IPS DF 6.9 (cell line): ENCODE data around the gene GPR89A.

Experiments used
- DNase-seq: peaks from one replicate; pipeline ENCODE4 v3.0.0-alpha.2; 2013; ENCODE audit warnings: low read depth, low spot score
- H3K27ac ChIP-seq: one replicate; pipeline ENCODE4 v1.5.1; 2013; ENCODE audit warnings: low read length, control low read depth
- H3K27me3 ChIP-seq: 2 replicates; pipeline ENCODE4 v1.6.1; 2013; ENCODE audit warnings: mild to moderate bottlenecking, low read length; ENCODE audit not compliant: control insufficient read depth, insufficient read depth
- H3K36me3 ChIP-seq: 2 replicates; pipeline ENCODE4 v1.6.1; 2013; ENCODE audit warnings: low read length; ENCODE audit not compliant: control insufficient read depth, insufficient read depth
- H3K4me1 ChIP-seq: 2 replicates; pipeline ENCODE4 v1.6.1; 2013; ENCODE audit warnings: low read length; ENCODE audit not compliant: control insufficient read depth, insufficient read depth
- H3K4me3 ChIP-seq: 2 replicates; pipeline ENCODE4 v1.5.1; 2013; ENCODE audit warnings: mild to moderate bottlenecking, low read length
- H3K9me3 ChIP-seq: 2 replicates; pipeline ENCODE4 v1.6.1; 2013; ENCODE audit warnings: low read length, inconsistent platforms; ENCODE audit not compliant: control insufficient read depth, insufficient read depth
- WGBS: extraction: QIAGEN DNeasy Blood & Tissue Kit; methylation state at CpG from one replicate; pipeline ENCODE4 v1.1.7; 2013; ENCODE audit warnings: mixed read lengths, missing lambda C conversion rate; ENCODE audit not compliant: insufficient read length, insufficient coverage; 5-methylcytosine and 5-hydroxymethylcytosine counted together

Gene GPR89A

DNA sequence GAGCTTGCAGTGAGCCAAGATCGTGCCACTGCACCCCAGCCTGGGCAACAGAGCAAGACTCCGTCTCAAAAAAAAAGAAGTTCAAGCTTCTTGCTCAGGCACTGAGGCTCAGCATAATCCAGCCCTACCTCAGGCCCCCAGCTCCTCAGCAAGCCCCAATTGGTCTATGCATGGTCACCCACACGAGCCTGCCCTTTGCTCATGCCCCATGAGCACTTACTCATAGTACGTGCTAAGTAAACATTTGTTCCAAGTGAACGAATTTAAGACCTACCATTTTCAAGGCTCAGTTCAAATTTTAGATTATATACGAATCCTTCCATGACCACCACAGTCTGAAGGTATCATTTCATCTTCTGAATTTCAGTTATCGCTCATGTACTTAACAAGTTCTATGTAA is 95.0 kb downstream of the GPR89A start:
- H3K4me3 ChIP-seq = no peak overlapping the region
- no peak for DNase-seq
- no CpG with 5 or more reads among the region's 7 CpGs for WGBS
- no peaks in the 10 kb centered on the region for H3K36me3 ChIP-seq
- H3K27me3 ChIP-seq = 0 out of 2 replicates have a peak, but pooled peaks cover 2% of the 10 kb centered on the region
- no peak overlapping the region for H3K27ac ChIP-seq
- no peaks in the 10 kb centered on the region for H3K4me1 ChIP-seq
- H3K9me3 ChIP-seq = no peaks in the 10 kb centered on the region

DNA sequence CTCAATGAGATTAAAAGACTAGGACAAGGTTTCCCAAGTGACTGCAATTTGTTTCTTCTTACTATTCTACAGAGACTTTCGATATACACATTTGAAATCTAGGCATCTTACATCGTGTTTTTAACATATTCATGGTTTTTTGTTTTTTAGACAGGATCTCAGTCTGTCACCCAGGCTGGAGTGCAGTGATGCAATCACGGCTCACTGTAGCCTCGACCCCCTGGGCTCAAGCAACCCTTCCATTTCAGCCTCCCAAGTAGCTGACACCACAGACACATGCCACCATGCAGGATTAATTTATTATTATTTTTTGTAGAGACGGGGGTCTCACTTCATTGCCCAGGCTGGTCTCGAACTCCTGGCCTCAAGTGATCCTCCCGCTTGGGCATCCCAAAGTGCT is 97.8 kb downstream of the GPR89A start:
- no CpG with 5 or more reads among the region's 7 CpGs for WGBS
- H3K4me1 ChIP-seq = no peaks in the 10 kb centered on the region
- H3K9me3 ChIP-seq = no peaks in the 10 kb centered on the region
- H3K36me3 ChIP-seq = no peaks in the 10 kb centered on the region
- no peak for DNase-seq
- no peak overlapping the region for H3K4me3 ChIP-seq
- no peak overlapping the region for H3K27ac ChIP-seq
- no peaks in the 10 kb centered on the region for H3K27me3 ChIP-seq

- Histone ChIP-seq H3K36me3 (no peaks in the 10 kb centered on the region), H3K9me3 (no peaks in the 10 kb centered on the region), H3K27me3 (no peaks in the 10 kb centered on the region), H3K27ac (no peak overlapping the region), H3K4me3 (no peak overlapping the region), H3K4me1 (no peaks in the 10 kb centered on the region)
- DNase-seq = no peak
- WGBS = no CpG with 5 or more reads among the region's 2 CpGs
Measured at GRCh38 chr1:145706086-145706664, 98.4 kb downstream of the GPR89A start.

DNA sequence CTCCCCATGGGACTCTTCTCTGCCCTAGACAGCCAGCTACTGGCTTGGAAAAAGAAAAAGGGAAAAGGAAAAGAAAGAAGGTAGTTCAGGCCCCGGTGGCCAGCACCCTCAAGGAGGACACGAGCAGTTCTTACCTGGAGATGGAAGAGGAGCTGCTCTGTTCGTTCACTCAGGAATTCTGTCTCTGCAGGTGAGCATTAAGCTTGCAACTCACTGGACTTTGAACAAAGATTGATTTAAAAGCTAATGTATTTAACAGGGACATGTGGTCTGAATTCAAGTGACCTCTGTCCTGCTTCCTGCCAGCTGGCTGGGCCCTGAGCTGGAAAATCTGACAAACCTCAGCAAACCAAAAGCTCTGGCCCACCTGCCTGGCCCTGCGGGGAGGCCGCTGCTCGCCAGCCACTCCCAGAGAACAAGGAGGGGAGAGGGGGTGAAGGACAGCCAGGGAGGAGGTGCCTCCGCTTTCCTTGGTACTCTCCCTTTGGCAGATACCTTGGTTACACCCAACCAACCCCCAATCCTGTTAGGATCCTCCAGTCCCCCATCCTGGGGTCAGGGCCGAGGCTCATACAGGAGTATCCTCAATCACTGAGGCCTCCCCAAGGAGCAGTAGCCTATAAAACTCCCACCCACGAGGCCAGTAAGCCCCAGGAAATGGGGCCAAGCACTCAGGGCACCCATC is 99.5 kb downstream of the GPR89A start, which contains the start of gene PDZK1:
TSS of gene PDZK1 (minus strand) at position 186 of the 685 bp plus-strand sequence. CDS start 19,347 bp downstream, outside the sequence.
- no peak for DNase-seq
- no CpG with 5 or more reads among the region's 9 CpGs for WGBS
- no peak within 1 kb of the TSS for H3K4me3 ChIP-seq
- no peaks in the 10 kb centered on the region for H3K36me3 ChIP-seq
- H3K27me3 ChIP-seq = no peaks in the 10 kb centered on the region
- no peak within 1 kb of the TSS for H3K27ac ChIP-seq
- H3K4me1 ChIP-seq = no peaks in the 10 kb centered on the region
- no peaks in the 10 kb centered on the region for H3K9me3 ChIP-seq

- Histone ChIP-seq H3K27me3 (no peaks in the 10 kb centered on the region), H3K9me3 (no peaks in the 10 kb centered on the region), H3K4me1 (no peaks in the 10 kb centered on the region), H3K36me3 (no peaks in the 10 kb centered on the region), H3K4me3 (no peak overlapping the region), H3K27ac (no peak overlapping the region)
- no peak for DNase-seq
- WGBS = no CpG with 5 or more reads among the region's 7 CpGs
Measured at GRCh38 chr1:145708063-145708462, 100.3 kb downstream of the GPR89A start.

DNA sequence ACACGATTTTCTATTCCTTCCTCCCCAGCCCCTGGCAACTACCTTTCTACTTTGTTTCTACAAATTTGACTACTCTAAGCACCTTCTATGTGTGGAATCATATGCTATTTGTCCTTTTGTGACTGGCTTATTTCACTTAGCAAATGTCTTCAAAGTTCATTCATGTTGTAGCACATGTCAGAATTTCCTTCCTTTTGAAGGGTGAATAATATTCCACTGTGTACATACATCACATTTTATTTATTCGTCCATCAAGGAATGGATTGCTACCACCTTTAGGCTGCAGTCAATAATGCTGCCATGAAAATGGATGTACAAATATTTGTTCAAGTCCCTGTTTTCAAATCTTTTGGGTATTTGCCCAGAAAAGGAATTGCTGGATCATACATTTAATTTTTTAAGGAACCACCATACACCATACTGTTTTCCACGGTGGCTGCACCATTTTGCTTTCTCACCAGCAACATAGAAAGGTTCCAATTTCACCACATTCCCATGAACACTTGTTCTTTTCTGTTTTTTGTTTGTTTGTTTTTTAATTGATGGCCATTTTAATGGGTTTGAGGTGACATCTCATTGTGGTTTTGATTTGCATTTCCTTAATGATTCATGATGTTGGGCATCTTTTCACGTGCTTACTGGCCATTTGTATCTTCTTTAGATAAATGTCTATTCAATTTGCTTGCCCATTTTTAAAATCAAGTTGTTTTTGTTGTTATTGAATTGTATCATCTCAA is 102.7 kb downstream of the GPR89A start:
- no peak for DNase-seq
- no peaks in the 10 kb centered on the region for H3K36me3 ChIP-seq
- H3K4me1 ChIP-seq = no peaks in the 10 kb centered on the region
- no peaks in the 10 kb centered on the region for H3K27me3 ChIP-seq
- H3K4me3 ChIP-seq = no peak overlapping the region
- H3K27ac ChIP-seq = no peak overlapping the region
- no CpG with 5 or more reads among the region's 4 CpGs for WGBS
- no peaks in the 10 kb centered on the region for H3K9me3 ChIP-seq

DNA sequence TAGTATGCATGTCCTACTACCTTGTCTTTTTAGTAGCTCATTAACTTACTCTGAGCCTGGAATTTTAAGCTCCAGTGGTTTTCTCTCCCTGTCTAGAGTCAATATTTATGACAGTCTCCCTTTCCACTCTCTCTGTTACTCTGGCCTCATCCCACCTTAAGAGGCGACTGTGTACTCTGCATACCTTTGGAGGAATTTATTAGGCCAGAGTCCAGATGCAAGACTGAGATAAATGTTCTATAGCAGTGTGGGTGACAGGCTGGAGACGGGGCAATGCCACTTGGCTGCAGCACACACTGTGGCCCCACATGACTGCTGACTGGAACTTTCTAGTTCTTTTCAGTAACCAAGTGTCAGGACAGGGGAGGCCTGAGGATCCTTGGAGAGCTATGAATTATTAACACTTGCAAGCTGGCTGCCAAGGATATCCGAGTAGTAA is 103.4 kb downstream of the GPR89A start:
- Histone ChIP-seq H3K4me3 (no peak overlapping the region), H3K27ac (no peak overlapping the region), H3K9me3 (no peaks in the 10 kb centered on the region), H3K4me1 (no peaks in the 10 kb centered on the region), H3K36me3 (no peaks in the 10 kb centered on the region), H3K27me3 (no peaks in the 10 kb centered on the region)
- no peak for DNase-seq
- WGBS = no CpG with 5 or more reads among the region's 3 CpGs

GRCh38 chr1:145714524-145715111 is 106.8 kb downstream of the GPR89A start:
- WGBS = no CpG with 5 or more reads among the region's 6 CpGs
- Histone ChIP-seq H3K36me3 (no peaks in the 10 kb centered on the region), H3K27me3 (no peaks in the 10 kb centered on the region), H3K4me3 (no peak overlapping the region), H3K9me3 (no peaks in the 10 kb centered on the region), H3K4me1 (no peaks in the 10 kb centered on the region), H3K27ac (no peak overlapping the region)
- DNase-seq = no peak

- Histone ChIP-seq H3K4me1 (no peaks in the 10 kb centered on the region), H3K4me3 (no peak overlapping the region), H3K36me3 (no peaks in the 10 kb centered on the region), H3K27me3 (peaks cover 2% of the 10 kb centered on the region; the same call in 1 of the 2 replicates), H3K9me3 (no peaks in the 10 kb centered on the region), H3K27ac (no peak overlapping the region)
- no CpG with 5 or more reads among the region's 10 CpGs for WGBS
- no peak for DNase-seq
Measured at GRCh38 chr1:145716641-145717345, 109.0 kb downstream of the GPR89A start.

GRCh38 chr1:145717833-145718232 is 110.0 kb downstream of the GPR89A start:
- Histone ChIP-seq H3K9me3 (no peaks in the 10 kb centered on the region), H3K27me3 (peaks cover 2% of the 10 kb centered on the region; the same call in 1 of the 2 replicates), H3K36me3 (no peaks in the 10 kb centered on the region), H3K4me1 (no peaks in the 10 kb centered on the region), H3K4me3 (no peak overlapping the region), H3K27ac (no peak overlapping the region)
- WGBS = no CpG with 5 or more reads among the region's 1 CpG
- no peak for DNase-seq
